IPS-18a (cell line): Measurements from ENCODE around the gene PPIG.

Experiments
- H3K27ac ChIP-seq: one replicate; pipeline ENCODE4 v1.5.1; 2013; ENCODE audit warnings: low read length
- H3K27me3 ChIP-seq: one replicate; pipeline ENCODE4 v1.6.1; 2013; ENCODE audit warnings: mild to moderate bottlenecking, low read length; ENCODE audit not compliant: control insufficient read depth, insufficient read depth
- H3K36me3 ChIP-seq: one replicate; pipeline ENCODE4 v1.6.1; 2013; ENCODE audit warnings: low read depth, low read length; ENCODE audit not compliant: control insufficient read depth
- H3K4me1 ChIP-seq: one replicate; pipeline ENCODE4 v1.6.1; 2013; ENCODE audit warnings: low read depth, low read length; ENCODE audit not compliant: control insufficient read depth
- H3K4me3 ChIP-seq: one replicate; pipeline ENCODE4 v1.5.1; 2013; ENCODE audit warnings: low read length
- H3K9ac ChIP-seq: one replicate; pipeline ENCODE4 v1.6.1; 2013; ENCODE audit warnings: mild to moderate bottlenecking, low read length, moderate library complexity
- H3K9me3 ChIP-seq: one replicate; pipeline ENCODE4 v1.6.1; 2013; ENCODE audit warnings: low read depth, low read length; ENCODE audit not compliant: control insufficient read depth

The PPIG gene

DNA sequence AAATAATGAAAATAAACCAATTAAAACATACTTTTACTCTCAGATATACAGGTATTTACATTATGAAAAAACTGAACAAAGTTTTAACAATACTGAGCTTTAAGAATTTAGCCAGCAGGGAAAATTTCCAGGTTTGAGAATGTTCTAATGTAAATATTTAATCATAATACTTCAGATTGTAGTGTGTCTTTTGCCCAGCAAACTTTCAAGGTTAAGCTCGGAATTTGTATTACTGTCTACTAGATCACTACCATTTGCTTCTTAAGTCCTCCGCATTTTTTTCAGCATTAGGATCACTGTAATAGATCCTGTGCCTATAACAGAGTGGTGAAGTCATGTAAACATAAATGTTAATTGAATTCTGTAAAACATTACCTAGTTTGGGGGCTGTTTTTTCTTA lies 57.3 kb downstream of the PPIG start:
- Histone ChIP-seq H3K4me3 (no peak overlapping the region), H3K36me3 (peaks cover 24% of the 10 kb centered on the region), H3K9ac (no peak overlapping the region), H3K27me3 (no peaks in the 10 kb centered on the region), H3K9me3 (no peaks in the 10 kb centered on the region), H3K4me1 (no peaks in the 10 kb centered on the region), H3K27ac (no peak overlapping the region)

DNA sequence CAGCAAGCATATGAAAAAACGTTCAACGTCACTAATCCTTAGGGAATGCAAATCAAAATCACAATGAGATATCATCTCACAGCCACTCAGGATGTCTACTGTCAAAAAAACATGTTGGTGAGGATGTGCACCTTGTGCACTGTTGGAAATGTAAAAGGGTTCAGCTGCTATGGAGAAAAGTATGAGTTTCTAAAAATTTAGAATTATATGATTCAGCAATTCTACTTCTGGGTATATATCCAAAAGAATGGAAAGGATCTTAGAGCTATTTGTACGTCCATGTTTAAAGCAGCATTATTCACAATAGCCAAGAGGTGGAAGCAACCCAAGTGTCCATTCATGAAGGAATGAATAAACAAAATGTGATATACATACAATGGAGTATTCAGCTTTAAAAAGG lies 60.0 kb downstream of the PPIG start:
- no peaks in the 10 kb centered on the region for H3K27me3 ChIP-seq
- no peaks in the 10 kb centered on the region for H3K36me3 ChIP-seq
- no peak overlapping the region for H3K9ac ChIP-seq
- no peak overlapping the region for H3K4me3 ChIP-seq
- H3K27ac ChIP-seq = no peak overlapping the region
- no peaks in the 10 kb centered on the region for H3K4me1 ChIP-seq
- no peaks in the 10 kb centered on the region for H3K9me3 ChIP-seq

DNA sequence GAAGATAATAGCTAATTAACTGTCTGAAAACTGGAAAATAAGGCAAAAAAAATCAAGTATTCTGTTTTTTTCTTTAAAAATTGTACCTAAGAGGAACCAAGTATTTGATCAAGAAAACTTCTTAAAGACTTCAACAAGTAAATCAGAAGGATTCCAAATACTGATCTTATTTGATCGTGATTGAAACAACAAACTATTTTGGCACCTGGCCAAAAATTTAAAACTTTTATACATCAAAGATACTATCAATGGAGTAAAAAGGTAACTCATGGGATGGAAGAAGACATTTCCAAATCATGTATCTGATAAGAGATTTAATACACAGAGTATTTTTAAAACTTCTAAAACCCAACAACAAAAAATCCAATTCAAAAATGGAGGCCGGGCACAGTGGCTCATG lies 63.3 kb downstream of the PPIG start:
- no peaks in the 10 kb centered on the region for H3K27me3 ChIP-seq
- no peaks in the 10 kb centered on the region for H3K9me3 ChIP-seq
- no peak overlapping the region for H3K27ac ChIP-seq
- H3K4me1 ChIP-seq = no peaks in the 10 kb centered on the region
- no peak overlapping the region for H3K9ac ChIP-seq
- no peaks in the 10 kb centered on the region for H3K36me3 ChIP-seq
- no peak overlapping the region for H3K4me3 ChIP-seq

DNA sequence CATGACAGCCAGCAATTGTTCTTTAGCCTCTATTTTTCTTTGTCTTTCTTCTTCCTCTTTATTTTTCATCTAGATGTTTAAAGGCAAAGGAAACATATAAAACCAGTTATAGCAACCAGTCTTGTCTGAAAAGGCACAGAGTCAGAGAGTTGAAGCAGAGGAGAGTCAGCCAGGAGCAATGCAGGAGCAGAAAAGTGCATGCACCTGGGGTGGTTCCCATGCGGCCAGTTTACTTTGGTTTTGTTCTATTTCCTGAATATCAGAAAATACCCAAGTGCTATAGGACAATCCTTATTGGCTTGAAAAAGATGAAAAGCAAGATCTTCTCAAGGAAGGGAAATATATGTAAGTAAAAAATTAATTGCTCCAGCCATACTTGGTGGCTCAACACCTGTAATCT lies 65.1 kb downstream of the PPIG start:
- Histone ChIP-seq H3K4me3 (no peak overlapping the region), H3K9ac (no peak overlapping the region), H3K27ac (no peak overlapping the region), H3K36me3 (no peaks in the 10 kb centered on the region), H3K27me3 (no peaks in the 10 kb centered on the region), H3K4me1 (no peaks in the 10 kb centered on the region), H3K9me3 (no peaks in the 10 kb centered on the region)

- Histone ChIP-seq H3K9ac (no peak overlapping the region), H3K4me1 (no peaks in the 10 kb centered on the region), H3K9me3 (no peaks in the 10 kb centered on the region), H3K27ac (no peak overlapping the region), H3K4me3 (no peak overlapping the region), H3K27me3 (no peaks in the 10 kb centered on the region), H3K36me3 (no peaks in the 10 kb centered on the region)
These were observed 69.5 kb downstream of the PPIG start for GRCh38 chr2:169653636-169654035.

DNA sequence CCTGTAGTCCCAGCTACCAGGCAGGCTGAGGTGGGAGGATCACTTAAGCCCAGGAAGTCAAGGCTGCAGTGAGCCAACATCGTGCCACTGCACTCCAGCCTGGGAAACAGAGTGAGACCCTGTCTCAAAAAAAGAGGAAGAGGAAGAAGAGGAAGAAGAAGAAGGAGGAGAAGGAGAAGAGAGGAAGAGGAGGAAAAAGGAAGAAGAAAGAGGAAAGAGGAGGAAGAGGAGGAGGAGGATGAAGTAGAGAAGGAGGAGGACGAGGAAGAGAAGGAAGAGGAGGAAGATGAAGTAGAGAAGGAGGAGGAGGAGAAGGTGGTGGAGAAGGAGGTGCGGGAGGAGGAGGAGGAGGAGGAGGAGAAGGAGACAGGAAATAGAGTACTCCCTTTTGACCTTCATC lies 72.0 kb downstream of the PPIG start:
- Histone ChIP-seq H3K9me3 (no peaks in the 10 kb centered on the region), H3K4me1 (no peaks in the 10 kb centered on the region), H3K36me3 (no peaks in the 10 kb centered on the region), H3K9ac (no peak overlapping the region), H3K27ac (no peak overlapping the region), H3K4me3 (no peak overlapping the region), H3K27me3 (no peaks in the 10 kb centered on the region)

DNA sequence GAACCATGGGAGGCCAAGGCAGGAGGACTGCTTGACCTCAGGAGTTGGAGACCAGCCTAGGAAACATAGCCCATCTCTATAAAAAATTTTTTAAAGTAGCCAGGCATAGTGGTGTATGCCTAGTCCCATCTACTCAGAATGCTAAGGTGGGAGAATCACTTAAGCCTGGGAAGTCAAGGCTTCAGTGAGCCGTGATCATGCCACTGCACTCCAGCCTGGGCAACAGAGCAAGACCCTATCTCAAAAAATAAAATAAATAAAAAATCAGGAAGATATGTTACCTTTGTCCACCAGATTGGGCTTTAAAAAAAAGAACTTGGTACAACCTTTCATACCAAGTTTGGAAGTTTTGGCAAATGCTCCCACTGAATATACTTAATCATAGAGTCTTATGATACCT lies 74.7 kb downstream of the PPIG start:
- Histone ChIP-seq H3K36me3 (no peaks in the 10 kb centered on the region), H3K4me3 (no peak overlapping the region), H3K4me1 (no peaks in the 10 kb centered on the region), H3K9me3 (no peaks in the 10 kb centered on the region), H3K27ac (no peak overlapping the region), H3K27me3 (no peaks in the 10 kb centered on the region), H3K9ac (no peak overlapping the region)

GRCh38 chr2:169659320-169659719 lies 75.2 kb downstream of the PPIG start:
- no peaks in the 10 kb centered on the region for H3K4me1 ChIP-seq
- no peak overlapping the region for H3K9ac ChIP-seq
- no peak overlapping the region for H3K4me3 ChIP-seq
- H3K9me3 ChIP-seq = no peaks in the 10 kb centered on the region
- no peak overlapping the region for H3K27ac ChIP-seq
- H3K27me3 ChIP-seq = no peaks in the 10 kb centered on the region
- no peaks in the 10 kb centered on the region for H3K36me3 ChIP-seq

DNA sequence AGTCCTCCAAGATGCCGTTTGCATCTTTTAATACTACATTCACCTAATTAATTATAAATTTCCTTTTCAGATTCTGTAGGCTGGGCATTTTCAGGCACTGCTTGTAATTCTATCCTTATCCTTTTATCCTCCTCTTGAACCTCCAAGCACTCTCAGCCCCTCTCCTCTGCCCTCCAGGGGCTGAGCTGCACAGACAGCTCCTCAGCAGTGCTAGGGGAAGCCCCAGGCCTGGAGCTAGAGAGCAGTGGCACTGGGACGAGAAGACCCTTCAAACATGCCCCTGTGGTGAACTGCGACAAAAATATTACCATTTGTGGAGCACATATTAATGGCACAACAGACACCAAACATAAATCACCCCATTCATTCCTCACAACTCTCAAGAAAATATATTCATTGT lies 77.1 kb downstream of the PPIG start:
- no peaks in the 10 kb centered on the region for H3K4me1 ChIP-seq
- H3K27ac ChIP-seq = no peak overlapping the region
- H3K9ac ChIP-seq = no peak overlapping the region
- H3K36me3 ChIP-seq = no peaks in the 10 kb centered on the region
- no peaks in the 10 kb centered on the region for H3K9me3 ChIP-seq
- H3K4me3 ChIP-seq = no peak overlapping the region
- no peaks in the 10 kb centered on the region for H3K27me3 ChIP-seq

- no peaks in the 10 kb centered on the region for H3K4me1 ChIP-seq
- no peaks in the 10 kb centered on the region for H3K27me3 ChIP-seq
- no peak overlapping the region for H3K9ac ChIP-seq
- H3K27ac ChIP-seq = no peak overlapping the region
- no peaks in the 10 kb centered on the region for H3K36me3 ChIP-seq
- H3K4me3 ChIP-seq = no peak overlapping the region
- no peaks in the 10 kb centered on the region for H3K9me3 ChIP-seq
These were observed 78.6 kb downstream of the PPIG start for GRCh38 chr2:169662744-169663143.

DNA sequence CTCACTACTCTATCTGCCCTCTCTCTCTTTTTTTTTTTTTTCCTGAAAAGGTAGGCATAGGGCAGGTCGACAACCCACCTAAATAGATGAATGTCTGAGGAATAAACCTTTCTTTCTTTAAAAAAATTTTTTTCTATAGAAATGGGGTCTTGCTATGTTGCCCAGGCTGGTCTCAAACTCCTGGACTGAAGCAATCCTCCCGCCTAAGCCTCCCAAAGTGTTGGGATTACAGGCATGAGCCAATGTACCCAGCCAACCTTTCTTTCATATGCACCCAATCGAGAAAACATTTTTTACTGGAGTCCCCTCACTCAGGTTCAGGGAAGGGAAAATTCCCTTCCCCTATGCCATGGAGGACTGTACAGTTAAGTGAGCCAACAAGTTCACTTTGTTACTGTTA lies 79.1 kb downstream of the PPIG start:
- Histone ChIP-seq H3K4me3 (no peak overlapping the region), H3K36me3 (no peaks in the 10 kb centered on the region), H3K9ac (no peak overlapping the region), H3K4me1 (no peaks in the 10 kb centered on the region), H3K27me3 (no peaks in the 10 kb centered on the region), H3K27ac (no peak overlapping the region), H3K9me3 (no peaks in the 10 kb centered on the region)

DNA sequence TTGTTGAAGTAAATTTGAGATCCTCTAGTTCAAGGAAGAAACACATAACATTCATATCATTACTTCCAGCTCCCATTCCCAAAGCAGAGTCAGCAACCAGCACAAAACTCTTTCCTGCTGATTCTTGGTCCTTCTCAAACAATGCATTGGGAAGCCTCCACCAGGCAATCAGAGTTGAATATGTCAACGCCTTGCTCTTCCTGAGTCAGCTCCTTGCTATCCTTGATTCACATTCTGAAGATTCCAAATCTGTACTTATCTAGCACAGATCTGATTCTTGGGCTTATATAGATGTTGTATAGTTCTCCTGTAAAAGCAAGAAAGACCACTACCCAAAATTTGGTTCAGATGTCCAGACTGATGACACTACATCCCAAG lies 80.4 kb downstream of the PPIG start:
- Histone ChIP-seq H3K9ac (no peak overlapping the region), H3K9me3 (no peaks in the 10 kb centered on the region), H3K36me3 (no peaks in the 10 kb centered on the region), H3K27ac (no peak overlapping the region), H3K4me3 (no peak overlapping the region), H3K4me1 (no peaks in the 10 kb centered on the region), H3K27me3 (no peaks in the 10 kb centered on the region)
